ENCODE data around the gene ARHGAP20.

Gene ARHGAP20

GRCh38 chr11:110600322-110600721 lies 111.9 kb downstream of the ARHGAP20 start:
- DNase-seq, result no peak

GRCh38 chr11:110599207-110599606 lies 113.0 kb downstream of the ARHGAP20 start:
- no peak for DNase-seq

- DNase-seq, result no peak
These were observed 113.5 kb downstream of the ARHGAP20 start for GRCh38 chr11:110598725-110599124.

- no peak for DNase-seq
These were observed 124.3 kb downstream of the ARHGAP20 start for GRCh38 chr11:110587972-110588371.

- no peak for DNase-seq
These were observed 125.1 kb downstream of the ARHGAP20 start for GRCh38 chr11:110587129-110587528.

GRCh38 chr11:110584150-110584549 lies 128.1 kb downstream of the ARHGAP20 start:
- no peak for DNase-seq

- no peak for DNase-seq
These were observed 129.4 kb downstream of the ARHGAP20 start for GRCh38 chr11:110582728-110583432.

GRCh38 chr11:110580571-110580970 lies 131.7 kb downstream of the ARHGAP20 start:
- DNase-seq, result no peak

GRCh38 chr11:110573411-110573810 lies 138.8 kb downstream of the ARHGAP20 start:
- no peak for DNase-seq

- DNase-seq, result no peak
These were observed 141.0 kb downstream of the ARHGAP20 start for GRCh38 chr11:110571081-110571720.

GRCh38 chr11:110566577-110566976 lies 145.7 kb downstream of the ARHGAP20 start:
- DNase-seq, result no peak

- peak; percentile 1 for DNase-seq
These were observed 146.6 kb downstream of the ARHGAP20 start for GRCh38 chr11:110565357-110566336.

- DNase-seq, result no peak
These were observed 147.4 kb downstream of the ARHGAP20 start for GRCh38 chr11:110564676-110565356.

GRCh38 chr11:110544779-110545178 lies 167.5 kb downstream of the ARHGAP20 start:
- DNase-seq, result no peak

- DNase-seq, result no peak
These were observed 174.1 kb downstream of the ARHGAP20 start for GRCh38 chr11:110538154-110538553.

GRCh38 chr11:110530900-110531741 lies 181.1 kb downstream of the ARHGAP20 start:
- DNase-seq, result no peak

- no peak for DNase-seq
These were observed 183.2 kb downstream of the ARHGAP20 start for GRCh38 chr11:110529043-110529442.

- no peak for DNase-seq
These were observed 185.1 kb downstream of the ARHGAP20 start for GRCh38 chr11:110527146-110527545.

Measured in NCI-H1694 treated with DMSO at 0.1 percent for 48 hours (cell line).